Esophagus squamous epithelium (tissue), 4 donors: ENCODE data around the gene GTPBP4.

Source experiments
- POLR2A ChIP-seq, 4 donors: fragments of 450-650 bp; IDR thresholded peaks; one replicate each; pipeline ENCODE4 v1.6.1; 2017; ENCODE audit warnings: antibody characterized with exemption in 4 of 4, mild to moderate bottlenecking in 4 of 4, moderate library complexity in 3 of 4
- TF ChIP-seq, protein P1 (sequence below), 6 experiments: fragments of 450-650 bp in 4 of 6; fragments of 200-600 bp in 2 of 6; sonication (generic) in 2 of 6; IDR thresholded peaks; one replicate each; pipeline ENCODE4 v1.5.1; 2016 to 2019; ENCODE audit warnings: antibody characterized with exemption in 6 of 6, mild to moderate bottlenecking in 4 of 6, moderate library complexity in 4 of 6

- TF ChIP-seq POLR2A (IDR thresholded peaks at IDR 0.05) = no peak
- TF ChIP-seq, protein P1, sequence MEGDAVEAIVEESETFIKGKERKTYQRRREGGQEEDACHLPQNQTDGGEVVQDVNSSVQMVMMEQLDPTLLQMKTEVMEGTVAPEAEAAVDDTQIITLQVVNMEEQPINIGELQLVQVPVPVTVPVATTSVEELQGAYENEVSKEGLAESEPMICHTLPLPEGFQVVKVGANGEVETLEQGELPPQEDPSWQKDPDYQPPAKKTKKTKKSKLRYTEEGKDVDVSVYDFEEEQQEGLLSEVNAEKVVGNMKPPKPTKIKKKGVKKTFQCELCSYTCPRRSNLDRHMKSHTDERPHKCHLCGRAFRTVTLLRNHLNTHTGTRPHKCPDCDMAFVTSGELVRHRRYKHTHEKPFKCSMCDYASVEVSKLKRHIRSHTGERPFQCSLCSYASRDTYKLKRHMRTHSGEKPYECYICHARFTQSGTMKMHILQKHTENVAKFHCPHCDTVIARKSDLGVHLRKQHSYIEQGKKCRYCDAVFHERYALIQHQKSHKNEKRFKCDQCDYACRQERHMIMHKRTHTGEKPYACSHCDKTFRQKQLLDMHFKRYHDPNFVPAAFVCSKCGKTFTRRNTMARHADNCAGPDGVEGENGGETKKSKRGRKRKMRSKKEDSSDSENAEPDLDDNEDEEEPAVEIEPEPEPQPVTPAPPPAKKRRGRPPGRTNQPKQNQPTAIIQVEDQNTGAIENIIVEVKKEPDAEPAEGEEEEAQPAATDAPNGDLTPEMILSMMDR (IDR thresholded peaks at IDR 0.05) = no peak
These were observed 42.5 kb upstream of the GTPBP4 start for GRCh38 chr10:945778-946177.
